HG02642 (cell line): ENCODE measurements around the gene ERBIN.
"Not testable (repeated sequence)": the region's sequence is repeated elsewhere in the genome, so short reads cannot be mapped to it uniquely, and the experiment has no call there.

ENCODE experiments used
- ATAC-seq: cut with Tn5 transposase; IDR thresholded peaks from one replicate; pipeline ENCODE4 v1.9.1; 2021; ENCODE audit warnings: mild to moderate bottlenecking; ENCODE audit not compliant: unreplicated experiment, poor library complexity

ERBIN gene

GRCh38 chr5:65955746-65956145 is 29.4 kb downstream of the ERBIN start:
- no peak for ATAC-seq

DNA sequence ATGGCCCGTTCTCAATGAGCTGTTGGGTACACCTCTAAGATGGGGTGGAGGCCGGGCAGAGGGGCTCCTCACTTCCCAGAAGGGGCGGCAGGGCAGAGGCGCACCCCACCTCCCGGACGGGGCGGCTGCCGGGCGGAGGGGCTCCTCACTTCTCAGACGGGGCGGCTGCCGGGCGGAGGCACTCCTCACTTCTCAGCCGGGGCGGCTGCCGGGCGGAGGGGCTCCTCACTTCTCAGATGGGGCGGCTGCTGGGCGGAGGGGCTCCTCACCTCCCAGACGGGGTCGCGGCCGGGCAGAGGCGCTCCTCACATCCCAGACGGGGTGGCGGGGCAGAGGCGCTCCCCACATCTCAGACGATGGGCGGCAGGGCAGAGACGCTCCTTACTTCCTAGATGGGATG is 31.3 kb downstream of the ERBIN start:
- not testable (repeated sequence) for ATAC-seq

DNA sequence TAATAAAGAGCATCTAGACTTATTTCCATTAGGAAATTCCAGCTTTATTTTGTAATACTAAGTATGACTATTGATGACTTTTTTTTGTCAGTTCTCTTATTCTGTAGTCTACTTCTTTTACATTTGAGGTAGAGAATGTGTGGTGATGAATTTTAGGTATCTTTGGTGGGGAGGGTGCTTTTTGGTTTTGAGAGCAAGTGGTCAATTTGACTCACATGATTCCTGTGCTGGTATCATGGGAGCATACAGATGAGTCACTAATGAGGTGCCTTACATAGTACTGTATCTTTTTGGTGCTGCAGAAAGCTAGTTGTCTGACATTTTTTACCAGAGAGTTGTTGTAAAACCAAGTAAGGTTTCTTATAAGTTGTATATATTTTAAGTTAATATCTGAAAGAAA is 35.3 kb downstream of the ERBIN start:
- ATAC-seq, result peak; percentile 93

DNA sequence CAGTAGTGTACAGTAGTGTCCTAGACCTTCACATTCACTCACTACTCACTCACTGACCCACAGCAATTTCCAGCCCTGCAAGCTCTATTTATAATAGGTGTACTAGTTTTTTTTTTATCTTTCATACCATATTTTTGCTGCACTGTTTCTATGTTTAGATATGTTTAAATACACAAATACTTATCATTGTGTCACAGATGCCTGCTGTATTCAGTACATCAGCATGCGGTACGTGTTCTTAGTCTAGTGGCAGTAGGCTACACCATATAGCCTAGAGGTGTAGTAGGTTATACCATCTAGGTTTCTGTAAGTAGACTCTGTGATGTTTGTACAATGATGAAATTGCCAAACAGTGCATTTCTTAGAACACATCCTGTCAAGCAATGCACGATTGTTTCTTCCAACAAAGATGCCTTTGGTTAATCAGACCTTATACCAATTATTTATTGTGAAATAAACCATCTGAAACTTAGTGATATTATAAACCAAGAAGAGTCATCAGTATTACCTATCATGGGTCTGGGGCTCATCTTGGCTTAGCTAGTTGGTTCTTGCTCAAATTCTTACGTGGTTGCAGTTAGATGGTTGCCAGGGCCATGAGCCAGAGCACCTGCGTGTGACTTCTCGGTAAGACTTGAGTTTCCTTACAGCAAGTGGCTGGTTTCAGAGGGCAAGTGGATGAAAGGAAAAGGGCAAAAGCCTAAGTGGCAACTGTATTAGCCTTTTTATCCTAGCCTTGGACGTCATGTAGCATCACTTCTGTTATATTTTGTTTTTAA is 41.1 kb downstream of the ERBIN start:
- ATAC-seq, result no peak

- ATAC-seq, result no peak
Observed at GRCh38 chr5:65969539-65970393, 43.4 kb downstream of the ERBIN start.

GRCh38 chr5:65970481-65971367 is 44.3 kb downstream of the ERBIN start:
- no peak for ATAC-seq

GRCh38 chr5:65971643-65972042 is 45.3 kb downstream of the ERBIN start:
- no peak for ATAC-seq

- not testable (repeated sequence) for ATAC-seq
Observed at GRCh38 chr5:65972896-65973295, 46.5 kb downstream of the ERBIN start.

- no peak for ATAC-seq
Observed at GRCh38 chr5:65978251-65978650, 51.9 kb downstream of the ERBIN start.

DNA sequence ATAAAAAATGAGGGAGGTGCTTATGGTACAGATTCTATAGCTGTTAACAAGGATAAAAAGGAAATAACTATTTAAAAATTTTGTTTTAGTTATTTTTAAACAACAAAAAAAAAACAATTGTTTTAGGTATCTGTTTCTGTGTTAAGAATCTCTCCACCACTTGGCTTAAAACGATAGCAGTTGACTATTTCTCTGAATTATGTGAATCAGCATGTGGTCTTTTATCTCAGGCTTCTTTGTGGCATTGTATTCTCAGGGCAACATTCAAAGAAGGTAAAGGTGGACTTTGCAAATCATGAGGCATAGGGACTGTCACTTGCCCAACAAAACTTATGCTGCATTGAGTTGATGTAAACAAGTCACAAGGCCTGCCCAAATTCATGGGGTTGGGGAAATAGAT is 55.2 kb downstream of the ERBIN start:
- no peak for ATAC-seq

DNA sequence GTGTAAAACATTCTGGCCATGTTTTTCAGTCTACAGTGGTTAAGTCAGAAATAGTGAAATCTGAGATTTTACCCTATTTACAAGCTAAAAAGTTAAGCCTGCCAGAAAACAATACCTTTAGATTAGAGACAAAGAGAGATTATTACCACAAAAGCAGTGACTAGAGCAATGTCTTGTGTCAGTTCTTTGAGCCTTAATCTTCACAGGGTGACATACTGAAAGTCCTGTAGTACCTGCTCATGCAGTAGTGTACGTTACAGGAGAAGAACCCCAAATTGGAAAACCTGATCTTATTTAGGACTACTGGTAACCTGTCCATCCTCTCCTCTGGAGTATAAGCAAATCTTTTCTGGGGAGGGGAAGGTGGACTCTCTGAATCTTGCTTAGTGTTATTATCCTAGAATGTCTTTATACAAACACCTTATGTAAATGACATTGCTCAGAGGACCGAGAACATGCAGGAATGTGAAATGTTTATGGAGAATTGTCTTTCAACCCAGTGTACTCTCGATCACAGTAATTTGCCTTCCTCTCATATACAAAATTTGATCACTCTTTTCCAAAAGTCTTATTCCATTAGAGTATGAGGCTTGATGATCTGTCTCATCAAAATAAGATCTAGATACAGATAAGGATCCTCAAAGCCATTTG is 55.7 kb downstream of the ERBIN start:
- no peak for ATAC-seq

GRCh38 chr5:65982635-65983034 is 56.3 kb downstream of the ERBIN start:
- no peak for ATAC-seq

DNA sequence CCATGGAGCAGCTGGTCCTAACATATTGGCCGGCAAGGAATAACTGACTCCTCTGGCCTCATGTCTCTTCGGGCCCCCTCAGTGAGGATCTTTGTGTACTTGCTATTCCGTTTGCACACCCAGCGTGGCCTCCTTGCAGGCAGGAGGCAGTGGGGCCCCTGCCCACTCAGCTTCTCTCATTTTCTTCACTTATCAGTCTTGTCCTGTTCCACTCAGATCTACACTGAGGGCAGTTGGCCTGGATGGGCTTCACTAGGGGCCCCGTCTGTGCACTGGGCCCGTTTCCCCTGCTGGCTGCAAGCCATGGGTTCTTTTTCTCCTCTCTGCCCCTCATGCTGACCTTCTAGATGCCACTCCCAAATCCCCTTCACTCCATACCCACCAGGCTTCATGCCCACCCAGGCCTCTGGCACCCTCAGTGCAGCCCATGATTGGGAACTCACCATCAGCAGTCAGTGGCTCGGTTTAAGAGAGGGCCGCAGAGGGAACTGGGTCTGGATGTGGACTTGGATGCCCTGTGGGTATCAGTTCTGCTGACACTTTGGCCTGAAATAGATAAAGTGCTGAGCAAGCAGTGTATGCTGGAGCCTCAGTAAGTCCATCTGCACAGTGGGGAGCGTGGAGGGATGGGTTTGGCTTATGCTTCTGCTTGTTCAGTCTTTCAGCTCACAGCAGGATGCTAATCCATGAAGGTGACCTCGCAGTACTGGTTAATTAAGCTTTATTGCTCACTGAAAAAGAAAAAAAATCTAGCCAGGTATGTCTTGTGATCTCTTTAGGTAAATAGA is 57.9 kb downstream of the ERBIN start:
- no peak for ATAC-seq

DNA sequence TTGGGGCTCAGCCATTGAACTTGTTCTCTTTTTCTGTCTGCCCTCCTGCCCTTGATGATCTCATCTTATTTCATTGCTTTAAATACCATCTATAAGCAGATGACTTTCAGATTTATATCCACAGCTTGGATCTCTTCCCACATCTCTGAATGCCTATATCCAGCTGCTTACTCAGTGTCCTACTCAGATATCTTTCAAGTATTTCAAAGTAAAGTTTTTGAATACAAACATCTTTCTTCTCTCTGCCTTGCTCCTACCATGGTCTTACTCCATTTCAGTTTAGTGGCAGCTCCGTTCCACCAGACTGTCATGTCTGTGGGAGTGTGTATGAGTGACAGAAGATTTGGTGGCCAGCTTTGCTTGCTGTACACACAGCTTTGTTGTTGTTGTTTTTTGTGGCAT is 59.7 kb downstream of the ERBIN start:
- no peak for ATAC-seq

- ATAC-seq, result no peak
Observed at GRCh38 chr5:65986796-65987195, 60.4 kb downstream of the ERBIN start.

DNA sequence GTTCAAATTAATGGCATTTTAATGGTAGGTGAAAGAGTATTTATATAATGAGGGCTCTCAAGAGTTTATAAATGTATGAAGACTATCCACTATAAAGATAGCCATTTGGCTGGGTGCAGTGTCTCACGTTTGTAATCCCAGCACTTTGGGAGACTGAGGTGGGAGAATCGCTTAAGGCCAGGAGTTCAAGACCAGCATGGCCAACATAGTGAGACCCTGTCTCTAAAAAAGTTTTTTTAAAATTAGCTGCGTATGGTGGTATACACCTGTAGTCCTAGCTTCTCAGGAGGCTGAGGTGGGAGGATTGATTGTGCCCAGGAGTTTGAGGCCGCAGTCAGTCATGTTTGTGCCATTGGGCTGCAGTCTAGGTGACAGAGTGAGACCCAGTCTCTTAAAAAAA is 61.6 kb downstream of the ERBIN start:
- ATAC-seq, result no peak

DNA sequence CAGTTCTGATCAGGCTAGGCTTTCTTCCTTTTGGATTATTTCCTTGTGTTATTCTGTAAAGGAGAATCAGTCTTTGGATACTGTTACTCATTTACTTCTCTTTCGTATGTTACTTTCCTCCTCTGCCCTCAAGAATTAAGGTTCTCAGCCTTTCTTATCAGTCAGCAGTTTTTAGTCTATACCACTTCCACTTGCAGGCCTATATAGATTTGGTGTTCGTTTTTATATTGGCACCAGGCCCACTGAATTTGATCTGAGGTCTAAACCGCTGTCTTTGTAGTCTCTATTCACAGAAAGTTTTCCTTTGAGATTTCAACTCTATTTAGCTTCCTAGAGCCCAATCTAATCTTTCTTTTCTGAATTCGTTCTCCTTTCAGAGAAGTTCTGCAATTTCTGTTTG is 62.8 kb downstream of the ERBIN start:
- ATAC-seq, result no peak

GRCh38 chr5:65992630-65993029 is 66.3 kb downstream of the ERBIN start:
- no peak for ATAC-seq

GRCh38 chr5:65994117-65994786 is 67.9 kb downstream of the ERBIN start:
- ATAC-seq, result no peak
